ENCODE results near the gene PPP1R10. TPM values are rescaled to one million over a fixed set of nuclear protein-coding genes. Genes with fewer than 3 reads are reported as not detected.

The PPP1R10 gene
- polyA plus RNA-seq, 4 donors: 21.3 to 44.0 (median 32.5) TPM

DNA sequence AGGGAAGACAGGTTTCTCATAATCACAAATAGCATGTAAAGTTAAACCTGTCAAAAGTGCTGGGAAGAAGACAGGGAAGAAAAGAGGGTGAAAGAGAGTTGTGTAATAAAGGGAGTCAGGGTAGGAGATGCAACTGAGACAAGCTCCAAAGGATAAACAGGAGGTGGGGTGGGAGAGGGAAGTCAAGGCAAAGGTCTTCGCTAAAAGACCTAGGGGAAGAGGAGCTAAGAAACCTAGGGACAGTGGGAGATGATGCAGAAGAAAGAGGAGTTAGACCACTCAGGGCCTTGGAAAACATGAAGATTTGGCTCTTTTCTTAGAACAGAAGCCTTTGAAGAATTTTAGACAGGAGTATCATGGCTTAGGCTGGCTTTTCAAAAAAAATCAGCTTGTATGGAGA lies 52.9 kb downstream of the PPP1R10 start:
- DNase-seq: no peak
- Histone ChIP-seq H3K27me3 (ENCODE audit: control insufficient read depth in 3 of 3, insufficient read depth in 3 of 3, low read length in 3 of 3) (no peaks in the 10 kb centered on the region), H3K4me3 (ENCODE audit: low read depth in 1 of 3, low read length in 3 of 3) (no peak overlapping the region), H3K36me3 (ENCODE audit: control insufficient read depth in 3 of 3, insufficient read depth in 2 of 3, low read depth in 1 of 3, low read length in 3 of 3) (peaks cover 0 to 14% (median 4%) of the 10 kb centered on the region in 3 donors), H3K27ac (ENCODE audit: low read depth in 1 of 3, low read length in 2 of 3) (no peak overlapping the region), H3K4me1 (ENCODE audit: control insufficient read depth in 3 of 3, insufficient read depth in 2 of 3, low read depth in 1 of 3, low read length in 2 of 3) (no peaks in the 10 kb centered on the region), H3K9me3 (ENCODE audit: control insufficient read depth in 2 of 2, insufficient read depth in 1 of 2, low read depth in 1 of 2, low read length in 1 of 2) (no peaks in the 10 kb centered on the region)
- no peak for FAIRE-seq
- WGBS, 3 donors: 93 to 100% (median 100%) methylated on average over 1 of the region's 1 CpG

DNA sequence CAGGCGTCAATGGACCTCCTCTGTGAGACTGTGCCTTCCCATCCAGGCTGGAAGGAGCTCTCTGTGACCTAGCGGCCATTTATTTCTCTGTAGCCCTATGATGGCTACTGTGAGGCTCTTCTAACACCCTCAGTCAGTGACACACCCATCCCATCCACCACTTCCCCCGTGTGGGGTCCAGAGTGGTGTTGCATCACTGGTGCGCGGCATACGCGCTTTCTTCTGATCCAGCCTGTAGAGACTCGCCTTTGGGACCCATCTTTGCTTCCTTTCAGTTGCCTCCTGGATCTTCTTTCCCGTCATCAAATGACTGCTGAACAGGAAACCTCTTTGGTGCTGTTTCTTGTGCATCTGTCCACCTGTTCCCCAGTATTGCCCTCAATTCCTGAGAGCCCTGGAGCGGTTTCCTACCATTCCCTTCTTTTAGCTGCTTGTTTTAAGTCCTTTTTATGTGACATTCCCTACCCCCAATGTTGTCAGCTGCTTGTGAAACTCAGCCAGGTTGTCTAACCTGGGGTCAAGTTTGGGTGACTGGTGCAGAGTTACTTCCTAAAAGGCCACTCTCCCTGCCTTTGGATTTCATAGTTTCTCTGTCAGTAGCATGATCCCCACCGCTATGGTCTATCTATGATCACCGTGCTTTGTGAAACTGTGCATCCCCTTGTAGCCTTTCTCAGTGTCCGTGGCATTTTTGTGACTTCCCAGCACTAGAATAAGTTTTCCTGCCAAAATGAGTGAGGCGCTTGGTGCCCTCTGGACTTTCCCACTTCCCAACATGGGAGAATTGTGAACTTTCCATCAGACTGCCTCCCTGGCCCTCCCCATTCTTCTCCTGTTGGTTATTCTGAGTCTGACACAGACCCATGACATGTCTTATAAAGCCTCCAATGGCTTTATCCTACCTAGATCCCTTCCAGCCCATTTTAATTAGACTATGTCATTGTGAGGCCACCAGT lies 54.3 kb downstream of the PPP1R10 start:
- H3K9me3 ChIP-seq (ENCODE audit: control insufficient read depth in 2 of 2, insufficient read depth in 1 of 2, low read depth in 1 of 2, low read length in 1 of 2): no peaks in the 10 kb centered on the region
- 93 to 94% (median 93%) methylated on average over 14 of the region's 14 CpGs for WGBS, 3 donors
- DNase-seq (no peak), FAIRE-seq (no peak)
- H3K4me1 ChIP-seq (ENCODE audit: control insufficient read depth in 3 of 3, insufficient read depth in 2 of 3, low read depth in 1 of 3, low read length in 2 of 3): peaks cover 2 to 6% (median 3%) of the 10 kb centered on the region in 3 donors
- peaks cover 0 to 16% (median 4%) of the 10 kb centered on the region in 3 donors for H3K36me3 ChIP-seq (ENCODE audit: control insufficient read depth in 3 of 3, insufficient read depth in 2 of 3, low read depth in 1 of 3, low read length in 3 of 3)
- H3K27ac ChIP-seq (ENCODE audit: low read depth in 1 of 3, low read length in 2 of 3): no peak overlapping the region
- no peak overlapping the region for H3K4me3 ChIP-seq (ENCODE audit: low read depth in 1 of 3, low read length in 3 of 3)
- no peaks in the 10 kb centered on the region for H3K27me3 ChIP-seq (ENCODE audit: control insufficient read depth in 3 of 3, insufficient read depth in 3 of 3, low read length in 3 of 3)

DNA sequence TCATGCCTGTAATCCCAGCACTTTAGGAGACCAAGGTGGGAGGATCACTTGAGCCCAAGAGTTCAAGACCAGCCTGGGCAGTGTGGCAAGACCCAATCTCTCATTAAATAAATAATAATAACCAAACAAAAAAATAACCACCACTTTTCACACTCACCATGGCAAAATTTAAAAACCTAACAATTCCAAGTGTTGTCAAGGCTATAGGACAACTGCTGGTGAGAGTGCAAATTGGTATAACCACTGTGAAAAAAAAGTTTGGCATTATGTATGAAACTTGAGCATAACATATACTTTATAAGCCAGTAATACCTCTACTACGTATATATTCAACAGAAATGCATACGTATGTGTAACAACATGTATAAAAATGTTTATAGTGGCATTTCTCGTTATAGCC lies 56.1 kb downstream of the PPP1R10 start:
- DNase-seq (no peak), FAIRE-seq (no peak)
- Histone ChIP-seq H3K36me3 (ENCODE audit: control insufficient read depth in 3 of 3, insufficient read depth in 2 of 3, low read depth in 1 of 3, low read length in 3 of 3) (peaks cover 0 to 16% (median 4%) of the 10 kb centered on the region in 3 donors), H3K4me3 (ENCODE audit: low read depth in 1 of 3, low read length in 3 of 3) (no peak overlapping the region), H3K27me3 (ENCODE audit: control insufficient read depth in 3 of 3, insufficient read depth in 3 of 3, low read length in 3 of 3) (no peaks in the 10 kb centered on the region), H3K27ac (ENCODE audit: low read depth in 1 of 3, low read length in 2 of 3) (no peak overlapping the region), H3K9me3 (ENCODE audit: control insufficient read depth in 2 of 2, insufficient read depth in 1 of 2, low read depth in 1 of 2, low read length in 1 of 2) (no peaks in the 10 kb centered on the region), H3K4me1 (ENCODE audit: control insufficient read depth in 3 of 3, insufficient read depth in 2 of 3, low read depth in 1 of 3, low read length in 2 of 3) (peaks cover 2 to 7% (median 3%) of the 10 kb centered on the region in 3 donors)
- 92 to 96% (median 93%) methylated on average over 3 of the region's 3 CpGs for WGBS, 3 donors

DNA sequence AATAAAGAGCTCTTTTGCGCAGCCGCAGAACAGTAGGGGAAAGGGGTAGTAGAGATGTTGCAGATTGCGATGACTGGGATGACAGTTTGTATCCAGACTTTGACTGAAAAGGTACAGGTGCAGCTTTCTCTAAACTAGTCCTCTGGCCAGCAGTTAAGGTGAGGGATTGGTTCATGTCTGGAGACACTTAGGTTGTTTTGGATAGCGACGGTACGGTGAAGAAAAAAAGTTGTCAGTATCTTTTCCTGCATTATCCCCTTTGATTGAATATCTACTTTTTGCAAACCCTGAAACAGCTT lies 59.4 kb downstream of the PPP1R10 start:
- Histone ChIP-seq H3K9me3 (ENCODE audit: control insufficient read depth in 2 of 2, insufficient read depth in 1 of 2, low read depth in 1 of 2, low read length in 1 of 2) (no peaks in the 10 kb centered on the region), H3K4me3 (ENCODE audit: low read depth in 1 of 3, low read length in 3 of 3) (peak overlapping the region; percentile 67 to 95 (median 72)), H3K27ac (ENCODE audit: low read depth in 1 of 3, low read length in 2 of 3) (peak overlapping the region; percentile 51 to 99 (median 99)), H3K27me3 (ENCODE audit: control insufficient read depth in 3 of 3, insufficient read depth in 3 of 3, low read length in 3 of 3) (no peaks in the 10 kb centered on the region), H3K36me3 (ENCODE audit: control insufficient read depth in 3 of 3, insufficient read depth in 2 of 3, low read depth in 1 of 3, low read length in 3 of 3) (peaks cover 0 to 23% (median 4%) of the 10 kb centered on the region in 3 donors), H3K4me1 (ENCODE audit: control insufficient read depth in 3 of 3, insufficient read depth in 2 of 3, low read depth in 1 of 3, low read length in 2 of 3) (peaks cover 2 to 19% (median 3%) of the 10 kb centered on the region in 3 donors)
- WGBS, 3 donors: 1 to 6% (median 2%) methylated on average over 6 of the region's 6 CpGs
- no peak for FAIRE-seq
- peak in 1 of 2 donors; percentile 37 for DNase-seq

DNA sequence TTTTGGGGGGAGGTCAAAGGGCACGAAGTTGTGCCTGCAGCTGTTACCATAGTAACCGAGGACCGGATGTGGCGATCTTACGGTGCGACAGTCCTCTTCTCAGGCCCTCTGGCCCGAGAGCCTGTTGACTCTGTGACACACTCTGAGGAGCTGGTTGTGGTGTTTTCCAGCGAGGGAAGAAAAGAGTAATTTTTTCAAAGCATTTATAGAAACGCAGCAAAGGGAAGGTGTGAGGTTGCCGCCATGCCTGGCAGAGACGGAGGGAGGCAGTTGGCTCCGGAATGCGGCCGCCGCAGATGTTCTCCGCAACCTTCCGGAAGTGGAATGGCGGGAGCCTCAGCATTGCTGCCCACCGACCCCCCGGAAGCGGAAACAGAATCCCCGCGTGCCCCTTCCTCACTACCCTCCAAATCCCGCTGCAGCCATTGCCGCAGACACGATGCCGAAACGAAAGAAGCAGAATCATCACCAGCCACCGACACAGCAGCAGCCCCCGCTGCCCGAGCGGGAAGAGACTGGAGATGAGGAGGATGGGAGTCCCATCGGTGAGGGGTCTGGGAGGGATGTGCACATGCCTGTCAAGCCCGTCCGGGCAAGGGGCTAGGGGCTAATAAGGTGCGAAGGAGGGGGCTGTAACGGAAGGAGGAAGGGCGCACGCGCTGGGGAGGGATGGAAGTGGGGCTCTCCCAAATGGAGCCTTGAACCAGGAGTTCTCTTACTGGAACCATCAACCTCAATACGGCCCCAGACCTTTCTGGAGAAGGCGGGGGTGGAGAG lies 59.9 kb downstream of the PPP1R10 start, which contains the start of gene PRR3:
Gene PRR3, plus strand, starts transcription at position 390 of the 777 bp plus-strand sequence. Its CDS starts 50 bp downstream, at position 440.
- peak within 1 kb of the TSS; percentile 67 to 95 (median 72) for H3K4me3 ChIP-seq (ENCODE audit: low read depth in 1 of 3, low read length in 3 of 3)
- no peaks in the 10 kb centered on the region for H3K27me3 ChIP-seq (ENCODE audit: control insufficient read depth in 3 of 3, insufficient read depth in 3 of 3, low read length in 3 of 3)
- DNase-seq (peak; percentile 86 to 94), FAIRE-seq (no peak)
- H3K36me3 ChIP-seq (ENCODE audit: control insufficient read depth in 3 of 3, insufficient read depth in 2 of 3, low read depth in 1 of 3, low read length in 3 of 3): peaks cover 0 to 24% (median 4%) of the 10 kb centered on the region in 3 donors
- peaks cover 2 to 19% (median 3%) of the 10 kb centered on the region in 3 donors for H3K4me1 ChIP-seq (ENCODE audit: control insufficient read depth in 3 of 3, insufficient read depth in 2 of 3, low read depth in 1 of 3, low read length in 2 of 3)
- H3K27ac ChIP-seq (ENCODE audit: low read depth in 1 of 3, low read length in 2 of 3): peak within 1 kb of the TSS; percentile 85 to 99 (median 99)
- H3K9me3 ChIP-seq (ENCODE audit: control insufficient read depth in 2 of 2, insufficient read depth in 1 of 2, low read depth in 1 of 2, low read length in 1 of 2): no peaks in the 10 kb centered on the region
- 0% methylated on average over 42 of the region's 42 CpGs for WGBS, 3 donors

DNA sequence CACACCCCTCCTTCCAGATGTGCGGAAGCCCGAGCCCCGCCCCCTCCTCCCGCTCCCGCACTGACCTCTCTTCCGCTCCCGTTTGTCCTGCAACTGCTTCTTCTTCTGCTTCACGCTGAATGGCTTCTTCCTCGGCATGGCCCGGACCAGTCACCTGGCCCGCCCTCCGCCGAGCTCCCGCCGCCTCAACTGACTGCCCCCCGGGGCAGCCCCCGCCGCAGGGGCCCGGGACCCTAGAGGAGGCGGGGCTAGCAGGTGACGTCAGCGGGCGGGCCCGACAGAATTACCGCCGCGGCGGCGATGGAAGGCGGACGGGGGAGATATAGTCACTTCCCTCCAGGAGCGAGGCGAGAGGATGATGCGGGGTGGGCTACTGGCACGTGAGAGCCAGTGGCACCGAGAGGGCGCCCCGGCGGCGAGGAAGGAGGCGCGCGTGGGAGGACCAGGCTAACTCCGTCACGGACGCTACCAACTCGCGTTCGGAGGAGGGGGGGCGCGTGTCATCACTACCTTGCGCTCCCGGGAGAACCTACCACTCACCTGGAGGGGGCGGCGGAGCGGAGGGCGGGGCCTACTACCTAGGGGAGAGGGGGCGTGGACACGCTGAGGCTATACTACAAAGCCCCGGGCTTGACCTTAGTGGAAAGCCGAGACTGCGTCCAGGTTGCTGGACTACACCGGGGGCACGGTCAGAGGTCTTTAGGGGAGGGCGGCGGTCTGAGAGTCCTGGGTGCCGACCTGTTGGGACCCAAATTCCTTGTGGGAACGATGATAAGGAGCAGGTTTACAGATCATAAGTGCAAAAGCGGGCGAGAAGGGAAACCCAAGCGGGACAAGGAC lies 60.8 kb downstream of the PPP1R10 start, which contains the start of gene GNL1:
Gene GNL1, minus strand, starts transcription at position 424 of the 840 bp plus-strand sequence. Its CDS starts 286 bp downstream, at position 138.
- no peak for FAIRE-seq
- no peaks in the 10 kb centered on the region for H3K9me3 ChIP-seq (ENCODE audit: control insufficient read depth in 2 of 2, insufficient read depth in 1 of 2, low read depth in 1 of 2, low read length in 1 of 2)
- peaks cover 0 to 25% (median 0%) of the 10 kb centered on the region in 3 donors for H3K36me3 ChIP-seq (ENCODE audit: control insufficient read depth in 3 of 3, insufficient read depth in 2 of 3, low read depth in 1 of 3, low read length in 3 of 3)
- no peaks in the 10 kb centered on the region for H3K27me3 ChIP-seq (ENCODE audit: control insufficient read depth in 3 of 3, insufficient read depth in 3 of 3, low read length in 3 of 3)
- DNase-seq: peak; percentile 95 to 99
- H3K4me1 ChIP-seq (ENCODE audit: control insufficient read depth in 3 of 3, insufficient read depth in 2 of 3, low read depth in 1 of 3, low read length in 2 of 3): peaks cover 2 to 19% (median 3%) of the 10 kb centered on the region in 3 donors
- WGBS, 3 donors: 0 to 1% (median 0%) methylated on average over 66 to 71 of the region's 71 CpGs
- H3K27ac ChIP-seq (ENCODE audit: low read depth in 1 of 3, low read length in 2 of 3): peak within 1 kb of the TSS; percentile 85 to 99 (median 99)
- H3K4me3 ChIP-seq (ENCODE audit: low read depth in 1 of 3, low read length in 3 of 3): peak within 1 kb of the TSS; percentile 67 to 95 (median 72)

DNA sequence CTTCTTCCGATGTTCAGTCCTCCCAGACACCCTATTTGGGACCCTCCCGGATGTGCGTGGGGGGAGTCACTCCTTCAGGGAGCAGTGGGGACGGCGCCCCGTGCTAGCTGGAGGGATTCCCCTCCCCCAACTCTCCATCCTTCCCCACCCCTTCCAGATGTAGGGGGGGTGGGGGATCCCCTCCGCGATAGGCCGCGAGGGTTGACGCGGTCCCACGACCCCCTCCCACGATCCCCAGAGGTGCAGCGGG lies 61.3 kb downstream of the PPP1R10 start:
- H3K27me3 ChIP-seq (ENCODE audit: control insufficient read depth in 3 of 3, insufficient read depth in 3 of 3, low read length in 3 of 3): no peaks in the 10 kb centered on the region
- WGBS, 3 donors: 0 to 3% (median 1%) methylated on average over 11 to 15 of the region's 15 CpGs

More for the DNA sequence above, 61.3 kb downstream of the PPP1R10 start:
- H3K36me3 ChIP-seq (ENCODE audit: control insufficient read depth in 3 of 3, insufficient read depth in 2 of 3, low read depth in 1 of 3, low read length in 3 of 3): peaks cover 0 to 28% (median 0%) of the 10 kb centered on the region in 3 donors
- no peak for DNase-seq
- peaks cover 2 to 19% (median 3%) of the 10 kb centered on the region in 3 donors for H3K4me1 ChIP-seq (ENCODE audit: control insufficient read depth in 3 of 3, insufficient read depth in 2 of 3, low read depth in 1 of 3, low read length in 2 of 3)
- H3K9me3 ChIP-seq (ENCODE audit: control insufficient read depth in 2 of 2, insufficient read depth in 1 of 2, low read depth in 1 of 2, low read length in 1 of 2): no peaks in the 10 kb centered on the region
- H3K27ac ChIP-seq (ENCODE audit: low read depth in 1 of 3, low read length in 2 of 3): peak overlapping the region; percentile 85 to 99 (median 99)
- FAIRE-seq: no peak
- H3K4me3 ChIP-seq (ENCODE audit: low read depth in 1 of 3, low read length in 3 of 3): peak overlapping the region; percentile 67 to 95 (median 72)
